ENCODE data around the gene SF3B2.

SF3B2 gene

DNA sequence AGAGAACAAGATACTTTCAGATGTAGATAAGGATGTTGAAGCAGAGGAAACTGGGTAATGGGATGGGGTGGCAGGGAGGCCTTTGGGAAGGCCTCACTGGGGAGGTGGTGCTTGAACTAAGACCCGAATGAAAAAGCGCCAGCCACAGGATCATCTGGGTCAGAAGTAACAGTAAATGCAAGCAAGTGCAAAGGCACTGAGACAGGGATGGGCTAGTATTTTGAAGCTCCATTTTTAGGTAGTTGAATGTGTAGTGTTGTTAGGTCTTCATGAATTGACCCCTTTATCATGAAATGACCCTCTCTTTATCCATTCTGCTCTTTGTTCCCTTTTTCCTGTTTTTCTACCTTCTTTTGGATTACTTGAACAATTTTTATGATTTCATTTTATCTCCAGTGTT is 11.7 kb downstream of the SF3B2 start:
- H3K4me3 ChIP-seq (ENCODE audit: low read depth, low read length), result no peak overlapping the region
- no peak for DNase-seq (ENCODE audit: low read depth)
- no peak for TF ChIP-seq CTCF (conservative IDR thresholded peaks at IDR 0.05; ENCODE audit: low read depth, low read length)

DNA sequence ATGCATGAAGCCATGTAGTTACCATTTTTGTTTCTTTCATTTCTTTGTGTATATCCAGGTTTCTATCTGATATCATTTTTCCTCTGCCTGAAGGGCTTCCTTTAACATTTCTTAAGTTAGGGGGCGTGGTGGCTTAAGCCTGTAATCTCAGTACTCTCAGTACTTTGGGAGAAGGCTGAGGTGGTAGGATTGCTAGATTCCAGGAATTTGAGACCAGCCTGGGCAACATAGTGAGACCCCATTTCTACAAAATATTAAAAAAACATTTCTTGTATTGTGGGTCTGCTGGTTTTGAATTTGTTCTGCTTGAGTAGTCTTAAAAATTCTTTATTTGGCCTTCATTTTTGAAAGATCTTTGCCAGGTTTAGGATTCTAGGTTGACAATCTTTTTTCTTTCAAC is 12.4 kb downstream of the SF3B2 start:
- no peak for TF ChIP-seq CTCF (conservative IDR thresholded peaks at IDR 0.05; ENCODE audit: low read depth, low read length)

GRCh38 chr11:66066751-66067150 is 14.6 kb downstream of the SF3B2 start:
- DNase-seq (ENCODE audit: low read depth), result no peak
- no peak overlapping the region for H3K4me3 ChIP-seq (ENCODE audit: low read depth, low read length)
- TF ChIP-seq CTCF (conservative IDR thresholded peaks at IDR 0.05; ENCODE audit: low read depth, low read length), result no peak

More for the DNA sequence above, 12.4 kb downstream of the SF3B2 start:
- DNase-seq (ENCODE audit: low read depth), result no peak
- no peak overlapping the region for H3K4me3 ChIP-seq (ENCODE audit: low read depth, low read length)

GRCh38 chr11:66067640-66068039 is 15.5 kb downstream of the SF3B2 start:
- DNase-seq (ENCODE audit: low read depth), result no peak
- no peak overlapping the region for H3K4me3 ChIP-seq (ENCODE audit: low read depth, low read length)
- no peak for TF ChIP-seq CTCF (conservative IDR thresholded peaks at IDR 0.05; ENCODE audit: low read depth, low read length)

DNA sequence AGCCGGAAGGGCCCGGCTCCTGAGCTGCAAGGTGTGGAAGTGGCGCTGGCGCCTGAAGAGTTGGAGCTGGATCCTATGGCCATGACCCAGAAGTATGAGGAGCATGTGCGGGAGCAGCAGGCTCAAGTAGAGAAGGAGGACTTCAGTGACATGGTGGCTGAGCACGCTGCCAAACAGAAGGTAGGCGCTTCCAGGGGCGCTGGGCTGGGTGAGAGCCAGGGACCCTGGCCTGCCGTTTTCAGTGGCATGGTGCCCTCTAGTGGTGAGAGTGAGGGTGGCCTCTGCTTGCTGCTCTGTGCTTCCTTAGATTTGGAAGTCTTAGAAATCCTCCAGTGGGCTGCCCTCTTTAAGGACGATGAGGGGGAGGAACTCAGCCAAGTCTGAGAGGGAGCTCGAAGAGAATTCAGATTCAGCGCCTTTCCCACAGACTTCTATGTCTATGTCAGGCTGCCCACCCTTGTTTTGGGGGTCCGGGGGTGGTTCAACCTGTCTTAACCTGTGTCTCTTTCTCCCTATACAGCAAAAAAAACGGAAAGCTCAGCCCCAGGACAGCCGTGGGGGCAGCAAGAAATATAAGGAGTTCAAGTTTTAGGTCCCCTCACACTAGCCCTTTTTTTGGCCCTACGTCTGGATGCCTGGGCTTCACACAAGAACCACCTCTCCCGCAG is 16.1 kb downstream of the SF3B2 start:
- TF ChIP-seq CTCF (conservative IDR thresholded peaks at IDR 0.05; ENCODE audit: low read depth, low read length), result peak; percentile 91
- peak; percentile 79 for DNase-seq (ENCODE audit: low read depth)
- no peak overlapping the region for H3K4me3 ChIP-seq (ENCODE audit: low read depth, low read length)

- DNase-seq (ENCODE audit: low read depth), result peak; percentile 61
- H3K4me3 ChIP-seq (ENCODE audit: low read depth, low read length), result peak overlapping the region; percentile 77
- TF ChIP-seq CTCF (conservative IDR thresholded peaks at IDR 0.05; ENCODE audit: low read depth, low read length), result peak; percentile 40
These were observed 17.0 kb downstream of the SF3B2 start for GRCh38 chr11:66068923-66069714.
